Middle frontal gyrus (tissue), 1 donor: ENCODE data around the gene DBX1.

Experiments
- DNase-seq: peaks from one replicate; pipeline ENCODE4 v3.0.0-alpha.2; 2015; ENCODE audit warnings: low spot score; ENCODE audit errors: extremely low spot score

Gene DBX1

GRCh38 chr11:20125927-20126326 is 34.3 kb downstream of the DBX1 start:
- no peak for DNase-seq

GRCh38 chr11:20122131-20122530 is 38.1 kb downstream of the DBX1 start:
- DNase-seq, result no peak

DNA sequence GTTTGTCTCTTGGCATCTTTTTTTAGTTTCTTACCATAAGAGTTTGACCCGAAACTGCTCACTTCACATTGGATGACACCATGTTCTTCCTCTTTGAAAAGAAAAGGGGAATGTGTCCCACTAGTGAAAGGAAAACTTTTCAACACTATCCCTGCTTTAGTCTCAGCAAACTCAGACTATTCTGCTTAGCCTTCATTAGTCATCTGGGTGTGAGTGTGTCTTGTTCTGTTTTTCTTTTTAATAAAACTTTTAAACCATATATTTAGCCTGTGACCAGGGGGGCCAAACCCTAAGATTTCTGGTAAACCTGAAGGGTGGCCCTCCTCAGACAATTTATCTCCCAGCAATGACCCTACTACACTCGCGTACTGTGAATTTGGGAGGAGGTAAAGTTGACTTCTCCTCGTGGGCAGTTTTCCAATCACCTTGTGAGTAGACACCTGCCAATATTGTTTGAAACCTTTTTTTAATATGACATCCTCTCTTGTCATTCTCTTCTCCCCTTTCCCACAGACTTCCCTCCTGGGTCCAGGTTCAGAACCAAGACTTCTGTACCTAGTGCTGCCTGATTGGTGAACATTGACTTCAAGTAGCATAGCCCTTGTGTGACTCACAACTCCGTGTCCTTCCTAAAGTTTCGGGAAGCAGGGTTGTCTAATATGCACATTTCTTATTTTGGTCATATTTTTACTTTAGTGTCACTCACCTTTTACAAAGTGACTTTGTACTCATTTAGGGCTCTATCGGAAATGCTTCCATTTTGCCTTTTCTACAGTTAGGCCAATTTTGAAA is 39.9 kb downstream of the DBX1 start:
- DNase-seq, result no peak

DNA sequence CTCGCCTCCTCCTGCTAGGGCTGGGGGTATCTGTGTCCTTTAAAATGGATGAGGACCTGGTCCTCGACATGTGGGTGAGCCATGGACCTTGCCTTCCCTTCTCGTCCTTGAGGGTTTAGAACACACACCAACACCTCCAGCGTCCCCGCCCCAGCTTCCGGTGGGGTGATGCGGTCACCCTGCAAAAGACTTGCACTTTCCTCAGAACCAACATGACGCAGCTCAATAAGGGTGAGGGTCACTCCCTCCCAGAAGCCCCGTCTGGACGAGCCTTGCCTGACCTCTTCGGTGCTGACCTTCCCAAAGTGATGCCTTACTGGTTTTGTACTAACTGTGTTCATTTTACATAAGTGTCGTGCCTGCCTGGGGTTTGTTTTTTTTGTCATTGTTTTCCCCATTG is 41.0 kb downstream of the DBX1 start:
- no peak for DNase-seq

- DNase-seq, result no peak
Measured at GRCh38 chr11:20118209-20118608, 42.1 kb downstream of the DBX1 start.

GRCh38 chr11:20117291-20117690 is 43.0 kb downstream of the DBX1 start:
- DNase-seq, result no peak

DNA sequence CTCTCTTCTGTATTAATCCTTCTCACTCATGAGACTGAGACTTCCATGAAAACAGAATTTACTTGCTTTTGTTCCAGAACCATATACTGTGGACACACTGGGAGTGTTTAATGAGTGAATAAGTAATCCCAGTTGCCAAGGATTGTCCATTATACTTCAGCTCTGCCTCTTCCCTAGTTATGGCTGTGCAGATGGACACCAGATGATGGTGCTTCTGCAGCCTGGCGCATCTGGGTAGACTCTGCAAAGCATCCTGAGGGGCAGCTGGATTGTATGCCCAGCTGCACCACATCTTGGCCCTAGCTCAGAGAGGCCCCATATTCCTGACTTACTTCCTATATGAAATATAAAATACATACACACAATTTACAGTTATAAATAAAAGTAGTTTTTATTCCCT is 43.5 kb downstream of the DBX1 start:
- no peak for DNase-seq

DNA sequence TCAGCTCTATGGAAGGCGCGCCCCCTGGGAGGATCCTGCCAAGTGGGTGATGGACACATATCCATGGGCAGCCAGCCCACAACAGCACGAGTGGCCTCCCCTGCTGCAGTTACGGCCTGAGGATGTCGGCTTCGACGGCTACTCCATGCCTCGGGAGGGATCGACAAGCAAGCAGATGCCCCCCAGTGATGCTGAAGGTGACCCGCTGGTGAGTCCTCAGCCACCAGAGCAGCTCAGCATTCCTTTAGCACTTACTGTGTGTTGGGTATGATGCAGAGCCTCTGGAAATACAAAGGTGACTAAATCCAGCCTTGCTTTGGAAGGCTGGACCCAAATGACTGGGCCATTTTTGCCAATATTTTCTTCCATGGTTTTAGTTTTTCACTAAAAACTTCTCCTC is 45.7 kb downstream of the DBX1 start:
- DNase-seq, result no peak

- DNase-seq, result no peak
Measured at GRCh38 chr11:20113149-20113438, 47.2 kb downstream of the DBX1 start.

- no peak for DNase-seq
Measured at GRCh38 chr11:20112291-20113148, 47.8 kb downstream of the DBX1 start.

DNA sequence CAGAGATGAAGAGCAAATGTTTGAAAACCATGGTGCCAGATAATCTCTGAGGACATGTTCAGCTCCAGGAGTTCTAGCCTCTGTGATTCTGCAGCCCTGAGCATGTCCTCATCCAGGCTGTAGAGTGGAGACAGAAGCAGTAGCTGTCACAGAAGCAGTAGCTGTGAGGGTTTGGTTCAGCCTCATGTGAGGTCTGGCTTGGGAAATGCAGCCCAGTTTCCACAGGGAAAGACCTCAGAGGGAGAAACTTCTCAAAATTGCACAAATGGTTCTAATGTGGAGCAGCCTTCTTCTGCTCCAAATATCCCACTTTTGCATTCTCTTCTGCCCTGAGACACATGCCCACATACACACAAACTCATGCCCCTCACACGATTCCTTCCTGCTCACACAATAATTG is 48.4 kb downstream of the DBX1 start:
- no peak for DNase-seq

DNA sequence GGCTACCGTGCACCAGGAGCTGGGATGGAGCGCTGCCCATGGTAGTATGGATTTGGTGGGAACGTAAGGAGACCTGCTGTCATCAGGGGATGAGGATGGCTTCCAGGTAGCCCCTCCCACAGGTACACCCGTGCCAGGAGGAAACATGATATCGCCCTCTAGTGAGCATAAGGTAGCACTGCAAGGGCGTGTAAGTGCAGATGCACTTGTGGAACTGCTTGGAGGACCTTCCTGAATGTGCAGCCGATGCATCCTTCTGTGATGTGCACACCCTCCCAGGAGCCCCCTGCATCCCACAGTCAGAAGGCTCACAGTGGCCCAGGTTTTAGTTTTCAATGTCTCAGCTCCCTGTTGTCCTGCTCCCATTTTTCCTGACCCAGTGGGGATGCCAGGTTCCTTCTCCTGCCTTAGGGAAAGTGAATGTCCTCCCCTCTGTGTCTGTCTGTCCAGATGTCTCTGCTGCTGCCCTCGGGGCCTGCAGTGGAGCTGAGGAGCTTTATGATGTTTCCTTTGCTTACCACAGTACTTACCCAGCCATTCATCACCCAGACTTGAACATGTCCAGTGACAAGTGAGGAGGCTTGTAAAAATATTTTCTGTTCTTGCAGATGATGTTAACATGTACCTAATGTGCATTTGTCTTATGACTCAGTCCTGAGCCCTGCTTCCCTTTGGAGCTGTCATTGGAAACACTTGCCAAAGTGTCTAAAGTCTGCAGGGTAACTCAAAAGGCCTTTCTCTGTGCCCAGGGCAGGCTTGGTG is 49.2 kb downstream of the DBX1 start:
- DNase-seq, result no peak

- no peak for DNase-seq
Measured at GRCh38 chr11:20109731-20110445, 50.4 kb downstream of the DBX1 start.
